Hepatocyte (in vitro differentiated cells): ENCODE data around the gene GFER. TPM values are rescaled to one million over a fixed set of nuclear protein-coding genes. Genes with fewer than 3 reads are reported as not detected.

Experiments used
- DNase-seq: peaks from one replicate; pipeline ENCODE4 v3.0.0-alpha.2; 2016; ENCODE audit warnings: low spot score
- H2AFZ ChIP-seq: fragments of 200-600 bp; sonication (generic); 2 replicates; pipeline ENCODE4 v1.6.0; 2016; ENCODE audit warnings: antibody characterized with exemption, mild to moderate bottlenecking
- H3K27ac ChIP-seq: fragments of 200-600 bp; sonication (generic); 2 replicates; pipeline ENCODE4 v1.5.1; 2016; ENCODE audit warnings: mild to moderate bottlenecking
- H3K27me3 ChIP-seq: fragments of 200-600 bp; sonication (generic); 2 replicates; pipeline ENCODE4 v1.6.1; 2016
- H3K36me3 ChIP-seq: fragments of 200-600 bp; sonication (generic); replicated peaks from 2 replicates; pipeline ENCODE4 v1.5.1; 2016; ENCODE audit warnings: low read depth; ENCODE audit not compliant: insufficient read depth
- H3K4me1 ChIP-seq: fragments of 200-600 bp; sonication (generic); 2 replicates; pipeline ENCODE4 v1.5.1; 2016; ENCODE audit warnings: mild to moderate bottlenecking, moderate library complexity; ENCODE audit not compliant: insufficient read depth
- H3K4me2 ChIP-seq: fragments of 200-600 bp; sonication (generic); 2 replicates; pipeline ENCODE4 v1.6.0; 2016
- H3K4me3 ChIP-seq: fragments of 200-600 bp; sonication (generic); 2 replicates; pipeline ENCODE4 v1.5.1; 2016; ENCODE audit warnings: mild to moderate bottlenecking
- H3K79me2 ChIP-seq: fragments of 200-600 bp; sonication (generic); 2 replicates; pipeline ENCODE4 v1.6.0; 2017; ENCODE audit warnings: mild to moderate bottlenecking
- H3K9me2 ChIP-seq: fragments of 200-600 bp; sonication (generic); replicated peaks from 2 replicates; pipeline ENCODE4 v1.6.0; 2017; ENCODE audit warnings: mild to moderate bottlenecking; ENCODE audit not compliant: insufficient read depth
- H3K9me3 ChIP-seq: fragments of 200-600 bp; sonication (generic); 2 replicates; pipeline ENCODE4 v1.5.1; 2016; ENCODE audit warnings: low read depth, mild to moderate bottlenecking
- H4K20me1 ChIP-seq: fragments of 200-600 bp; sonication (generic); 2 replicates; pipeline ENCODE4 v1.6.0; 2016; ENCODE audit warnings: mild to moderate bottlenecking; ENCODE audit not compliant: insufficient read depth, poor library complexity, severe bottlenecking
- CTCF ChIP-seq: fragments of 200-600 bp; sonication (generic); IDR thresholded peaks from 2 replicates; pipeline ENCODE4 v1.5.1; 2016; ENCODE audit warnings: antibody characterized with exemption, mild to moderate bottlenecking; ENCODE audit not compliant: poor library complexity
- EZH2 ChIP-seq: fragments of 200-600 bp; sonication (generic); IDR thresholded peaks from 2 replicates; pipeline ENCODE4 v1.6.1; 2016; ENCODE audit warnings: antibody characterized with exemption, mild to moderate bottlenecking, borderline replicate concordance
- EZH2phosphoT487 ChIP-seq: fragments of 200-600 bp; sonication (generic); IDR thresholded peaks from one replicate; pipeline ENCODE4 v1.6.1; 2018; ENCODE audit warnings: antibody characterized with exemption, mild to moderate bottlenecking, low read depth, moderate library complexity; ENCODE audit not compliant: unreplicated experiment, severe bottlenecking
- WGBS: methylation state at CpG from one replicate; pipeline ENCODE4 v1.1.6; 2016; ENCODE audit warnings: low lambda C conversion rate; ENCODE audit errors: missing lambda C conversion rate; 5-methylcytosine and 5-hydroxymethylcytosine counted together
- polyA plus RNA-seq: library from polyadenylated mRNA; unstranded; fragments of >200 nt; fragmentation: Nextera tagmentation; extraction: Ambion mirVana; gene quantifications from 2 replicates; pipeline ENCODE4 v1.2.1, GENCODE V29; 2016
- total RNA-seq: library from RNA; depleted of rRNA; stranded (reverse); fragments of >200 nt; gene quantifications from 2 replicates; pipeline ENCODE4 v1.2.3, GENCODE V29; 2014

GFER gene
- total and polyA plus RNA-seq, 2 experiments from 2014 or later, result 34.9 to 44.0 TPM

GRCh38 chr16:2005646-2006045, 21.7 kb downstream of the GFER start:
- no peak overlapping the region for H3K4me3 ChIP-seq
- no peak overlapping the region for H3K4me2 ChIP-seq
- H3K9me3 ChIP-seq, result no peaks in the 10 kb centered on the region
- WGBS, result 92% methylated on average over 19 of the region's 21 CpGs
- H3K36me3 ChIP-seq, result no peaks in the 10 kb centered on the region
- H2AFZ ChIP-seq, result no peak overlapping the region
- no peaks in the 10 kb centered on the region for H3K27me3 ChIP-seq
- no peaks in the 10 kb centered on the region for H3K9me2 ChIP-seq
- H3K79me2 ChIP-seq, result peaks cover 64% of the 10 kb centered on the region
- TF ChIP-seq EZH2phosphoT487 (no peak), EZH2 (no peak), CTCF (no peak)
- no peak overlapping the region for H3K27ac ChIP-seq
- no peak for DNase-seq
- peaks cover 61% of the 10 kb centered on the region for H4K20me1 ChIP-seq
- H3K4me1 ChIP-seq, result peaks cover 28% of the 10 kb centered on the region

GRCh38 chr16:2006317-2006716, 22.3 kb downstream of the GFER start:
- H2AFZ ChIP-seq, result no peak overlapping the region
- H3K9me2 ChIP-seq, result no peaks in the 10 kb centered on the region
- peaks cover 61% of the 10 kb centered on the region for H4K20me1 ChIP-seq
- H3K36me3 ChIP-seq, result no peaks in the 10 kb centered on the region
- H3K27ac ChIP-seq, result no peak overlapping the region
- H3K27me3 ChIP-seq, result no peaks in the 10 kb centered on the region
- H3K4me1 ChIP-seq, result peaks cover 30% of the 10 kb centered on the region
- 93% methylated on average over 6 of the region's 8 CpGs for WGBS
- no peak overlapping the region for H3K4me3 ChIP-seq
- DNase-seq, result no peak
- no peak overlapping the region for H3K4me2 ChIP-seq
- H3K9me3 ChIP-seq, result no peaks in the 10 kb centered on the region
- no peak for TF ChIP-seq EZH2phosphoT487
- peaks cover 66% of the 10 kb centered on the region for H3K79me2 ChIP-seq

- TF ChIP-seq EZH2 (no peak), CTCF (no peak), EZH2phosphoT487 (no peak)
- peak overlapping the region; percentile 86 for H3K4me2 ChIP-seq
- no peaks in the 10 kb centered on the region for H3K27me3 ChIP-seq
- 90% methylated on average over 12 of the region's 16 CpGs for WGBS
- H4K20me1 ChIP-seq, result peaks cover 61% of the 10 kb centered on the region
- no peak for DNase-seq
- peak overlapping the region; percentile 99 for H3K27ac ChIP-seq
- no peak overlapping the region for H3K4me3 ChIP-seq
- H3K4me1 ChIP-seq, result peaks cover 30% of the 10 kb centered on the region
- H2AFZ ChIP-seq, result no peak overlapping the region
- peaks cover 66% of the 10 kb centered on the region for H3K79me2 ChIP-seq
- no peaks in the 10 kb centered on the region for H3K9me3 ChIP-seq
- no peaks in the 10 kb centered on the region for H3K36me3 ChIP-seq
- H3K9me2 ChIP-seq, result no peaks in the 10 kb centered on the region
These were observed 23.3 kb downstream of the GFER start for GRCh38 chr16:2007081-2007836.

- no peak overlapping the region for H2AFZ ChIP-seq
- no peaks in the 10 kb centered on the region for H3K36me3 ChIP-seq
- peak overlapping the region; percentile 93 for H3K4me3 ChIP-seq
- H3K27ac ChIP-seq, result peak overlapping the region; percentile 99
- TF ChIP-seq EZH2phosphoT487 (no peak), CTCF (no peak), EZH2 (no peak)
- H3K4me1 ChIP-seq, result peaks cover 30% of the 10 kb centered on the region
- peak overlapping the region; percentile 86 for H3K4me2 ChIP-seq
- H3K9me2 ChIP-seq, result no peaks in the 10 kb centered on the region
- peaks cover 66% of the 10 kb centered on the region for H3K79me2 ChIP-seq
- H3K27me3 ChIP-seq, result no peaks in the 10 kb centered on the region
- DNase-seq, result no peak
- peaks cover 57% of the 10 kb centered on the region for H4K20me1 ChIP-seq
- no peaks in the 10 kb centered on the region for H3K9me3 ChIP-seq
- WGBS, result 83% methylated on average over 15 of the region's 15 CpGs
These were observed 24.1 kb downstream of the GFER start for GRCh38 chr16:2008009-2008526.
